ENCODE results near the gene SH3RF2.
"Not testable (repeated sequence)": the region's sequence is repeated elsewhere in the genome, so short reads cannot be mapped to it uniquely, and the experiment has no call there.

SH3RF2 gene

GRCh38 chr5:146084376-146084775 is 148.0 kb downstream of the SH3RF2 start:
- DNase-seq (ENCODE audit: low spot score) = no peak

DNA sequence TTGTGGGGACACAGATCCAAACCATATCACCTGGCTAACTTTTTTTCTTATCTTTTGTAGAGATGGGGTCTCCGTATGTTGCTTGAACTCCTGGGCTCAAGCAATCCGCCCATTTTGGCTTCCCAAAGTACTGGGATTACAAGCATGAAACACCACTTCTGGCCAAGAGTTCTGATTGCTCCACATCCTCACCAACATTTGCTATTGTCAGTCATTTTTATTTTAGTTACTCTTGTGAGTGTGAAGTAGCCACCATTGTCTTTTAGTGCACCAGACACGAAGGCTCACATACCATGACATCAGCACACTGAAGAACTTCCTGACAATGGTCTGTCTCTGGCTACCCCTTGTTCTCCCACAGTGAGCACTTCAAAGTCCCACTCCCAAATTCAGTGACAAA is 151.7 kb downstream of the SH3RF2 start:
- DNase-seq (ENCODE audit: low spot score) = no peak

DNA sequence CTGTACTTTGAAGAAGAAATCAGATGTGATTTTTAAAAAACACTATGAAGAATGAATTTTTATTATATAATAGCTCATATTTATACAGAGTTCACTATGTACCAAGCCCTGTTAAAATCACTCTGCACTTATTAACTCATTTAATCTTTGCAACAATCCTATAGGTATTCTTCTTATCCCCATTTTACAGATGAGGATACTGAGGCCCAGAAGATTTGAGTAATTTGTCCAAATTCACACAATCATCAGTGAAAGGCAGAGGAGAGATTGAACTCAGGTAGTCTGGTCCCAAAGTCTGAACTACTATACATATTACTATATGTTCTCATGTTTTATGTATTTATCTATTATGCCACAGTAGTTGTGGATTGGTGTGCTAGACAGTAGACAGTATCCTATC is 152.9 kb downstream of the SH3RF2 start:
- DNase-seq (ENCODE audit: low spot score) = no peak

GRCh38 chr5:146091881-146092280 is 155.5 kb downstream of the SH3RF2 start:
- no peak for DNase-seq (ENCODE audit: low spot score)

- no peak for DNase-seq (ENCODE audit: low spot score)
Observed at GRCh38 chr5:146098047-146098446, 161.7 kb downstream of the SH3RF2 start.

- no peak for DNase-seq (ENCODE audit: low spot score)
Observed at GRCh38 chr5:146101646-146102045, 165.3 kb downstream of the SH3RF2 start.

DNA sequence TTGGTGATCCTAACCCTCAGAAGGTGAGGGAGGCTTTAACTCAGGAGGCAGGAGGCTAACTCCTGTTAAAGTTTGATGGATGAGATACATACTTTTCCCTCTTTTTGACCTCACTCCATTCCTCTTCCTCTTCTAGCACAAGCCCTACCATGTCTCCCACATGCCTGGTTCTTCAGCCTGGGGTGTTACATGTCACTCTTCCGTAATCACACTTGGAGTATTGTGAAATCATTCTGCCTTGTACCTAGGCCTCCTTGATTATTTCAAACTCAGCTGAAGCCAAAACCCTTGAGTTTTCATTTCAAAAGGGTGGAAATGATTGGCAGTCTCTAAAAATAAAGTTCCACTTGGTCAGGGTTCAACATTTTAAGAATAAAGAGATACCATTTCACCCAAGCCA is 167.2 kb downstream of the SH3RF2 start:
- DNase-seq (ENCODE audit: low spot score) = no peak

- DNase-seq (ENCODE audit: low spot score) = no peak
Observed at GRCh38 chr5:146105477-146105876, 169.1 kb downstream of the SH3RF2 start, which contains the start of gene PLAC8L1. Gene PLAC8L1 (minus strand): TSS chr5:146105577. CDS start chr5:146104311, 1,266 bp downstream.

DNA sequence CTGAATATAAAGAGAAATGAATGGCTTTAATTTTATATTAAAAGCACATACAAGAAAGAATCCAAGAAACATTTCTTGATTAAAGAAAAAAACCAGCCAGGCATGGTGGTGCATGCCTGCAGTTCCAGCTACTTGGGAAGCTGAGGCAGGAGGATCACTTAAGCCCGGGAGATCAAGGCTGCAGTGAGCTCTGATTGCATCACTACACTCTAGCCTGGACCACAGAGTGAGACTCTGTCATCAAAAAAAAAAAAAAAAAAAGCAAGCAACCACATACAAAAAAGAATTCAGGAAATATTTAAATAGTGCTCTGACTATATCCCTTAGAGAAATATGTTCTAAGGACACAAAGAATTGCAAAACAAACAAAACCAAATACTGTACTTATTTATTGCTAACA is 171.5 kb downstream of the SH3RF2 start:
- no peak for DNase-seq (ENCODE audit: low spot score)

GRCh38 chr5:146108870-146109269 is 172.5 kb downstream of the SH3RF2 start:
- not testable (repeated sequence) for DNase-seq (ENCODE audit: low spot score)

GRCh38 chr5:146109379-146109778 is 173.0 kb downstream of the SH3RF2 start:
- no peak for DNase-seq (ENCODE audit: low spot score)

GRCh38 chr5:146111409-146111808 is 175.0 kb downstream of the SH3RF2 start:
- DNase-seq (ENCODE audit: low spot score) = peak; percentile 61

- DNase-seq (ENCODE audit: low spot score) = no peak
Observed at GRCh38 chr5:146112476-146112875, 176.1 kb downstream of the SH3RF2 start.

Data from NAMALWA (cell line).